Tibial nerve (tissue), 3 donors: Measurements from ENCODE around the gene TTC39C.

Source experiments
- POLR2A ChIP-seq, 2 donors: fragments of 450-650 bp; IDR thresholded peaks; one replicate each; pipeline ENCODE4 v1.6.1; 2017; ENCODE audit warnings: antibody characterized with exemption in 2 of 2, mild to moderate bottlenecking in 2 of 2, moderate library complexity in 2 of 2
- TF ChIP-seq, protein P1 (sequence below), 5 experiments: fragments of 200-600 bp in 3 of 5; fragments of 450-650 bp in 2 of 5; sonication (generic) in 3 of 5; IDR thresholded peaks; one replicate each; pipeline ENCODE4 v1.5.1; 2016 to 2019; ENCODE audit warnings: antibody characterized with exemption in 5 of 5, mild to moderate bottlenecking in 3 of 5, moderate library complexity in 2 of 5

DNA sequence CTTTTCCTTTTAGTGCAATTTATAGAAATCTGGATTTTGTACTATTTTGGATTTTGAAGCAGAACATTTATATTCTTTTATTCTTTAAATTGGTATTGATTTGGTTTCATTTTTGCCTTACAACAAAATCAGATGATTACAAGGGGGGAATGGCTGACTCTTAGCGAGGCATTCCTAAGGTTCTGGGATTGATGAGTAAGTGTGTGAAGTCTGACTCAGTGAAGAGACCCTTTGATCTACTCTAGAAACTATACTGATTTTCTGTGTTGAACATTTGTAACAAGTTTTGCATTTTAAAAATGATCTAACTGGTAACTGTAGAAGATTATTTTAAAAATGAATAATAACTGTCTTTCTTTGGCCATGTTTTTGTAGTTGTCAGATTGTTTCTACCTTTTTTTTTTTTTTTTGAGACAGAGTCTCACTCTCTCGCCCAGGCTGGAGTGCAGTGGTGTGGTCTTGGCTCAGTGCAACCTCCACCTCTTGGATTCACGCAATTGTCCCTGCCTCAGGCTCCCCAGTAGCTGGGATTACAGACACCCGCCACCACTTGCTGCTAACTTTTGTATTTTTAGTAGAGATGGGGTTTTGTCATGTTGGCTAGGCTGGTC is 48.7 kb downstream of the TTC39C start:
- no peak for TF ChIP-seq POLR2A (IDR thresholded peaks at IDR 0.05)
- TF ChIP-seq, protein P1, sequence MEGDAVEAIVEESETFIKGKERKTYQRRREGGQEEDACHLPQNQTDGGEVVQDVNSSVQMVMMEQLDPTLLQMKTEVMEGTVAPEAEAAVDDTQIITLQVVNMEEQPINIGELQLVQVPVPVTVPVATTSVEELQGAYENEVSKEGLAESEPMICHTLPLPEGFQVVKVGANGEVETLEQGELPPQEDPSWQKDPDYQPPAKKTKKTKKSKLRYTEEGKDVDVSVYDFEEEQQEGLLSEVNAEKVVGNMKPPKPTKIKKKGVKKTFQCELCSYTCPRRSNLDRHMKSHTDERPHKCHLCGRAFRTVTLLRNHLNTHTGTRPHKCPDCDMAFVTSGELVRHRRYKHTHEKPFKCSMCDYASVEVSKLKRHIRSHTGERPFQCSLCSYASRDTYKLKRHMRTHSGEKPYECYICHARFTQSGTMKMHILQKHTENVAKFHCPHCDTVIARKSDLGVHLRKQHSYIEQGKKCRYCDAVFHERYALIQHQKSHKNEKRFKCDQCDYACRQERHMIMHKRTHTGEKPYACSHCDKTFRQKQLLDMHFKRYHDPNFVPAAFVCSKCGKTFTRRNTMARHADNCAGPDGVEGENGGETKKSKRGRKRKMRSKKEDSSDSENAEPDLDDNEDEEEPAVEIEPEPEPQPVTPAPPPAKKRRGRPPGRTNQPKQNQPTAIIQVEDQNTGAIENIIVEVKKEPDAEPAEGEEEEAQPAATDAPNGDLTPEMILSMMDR (IDR thresholded peaks at IDR 0.05) = no peak
